Measurements from ENCODE around the gene PIGL. TPM values are rescaled to one million over a fixed set of nuclear protein-coding genes. Genes with fewer than 3 reads are reported as not detected.
"Not testable (repeated sequence)": the region's sequence is repeated elsewhere in the genome, so short reads cannot be mapped to it uniquely, and the experiment has no call there.

Gene PIGL
- total RNA-seq = 10 to 100 TPM; 14.3 to 59.9 (median 31.6) TPM

- H3K27ac ChIP-seq = peak within 1 kb of the TSS; percentile 92 to 95
- peak within 1 kb of the TSS; percentile 63 to 99 (median 88) for H3K4me3 ChIP-seq
- H3K4me1 ChIP-seq (replicated peaks in 1 of 2) = peaks cover 6 to 14% of the 10 kb centered on the region in 2 donors
- peak; percentile 45 to 67 (median 58) for ATAC-seq (replicated peaks in 6 of 8)
- in situ Hi-C loops (cut with MboI; ENCODE audit: low pct_unique_long_range_greater_than_20kb in 2 of 9, low sequenced_read_pairs in 9 of 9, unreplicated experiment in 9 of 9) = no loop called here
- 0 to 3% (median 0%) methylated on average over 1 to 17 of the region's 29 CpGs for WGBS, 10 experiments
Observed at GRCh38 chr17:16217002-16217635, at the start of gene PIGL. Gene PIGL (plus strand): TSS chr17:16217210. CDS start chr17:16217227, 17 bp downstream.

- peak in 1 of 8 experiments; percentile 41 for ATAC-seq (replicated peaks in 6 of 8)
- in situ Hi-C loops (cut with MboI; ENCODE audit: low pct_unique_long_range_greater_than_20kb in 2 of 9, low sequenced_read_pairs in 9 of 9, unreplicated experiment in 9 of 9) = no loop called here
- Histone ChIP-seq H3K27ac (no peak overlapping the region), H3K4me1 (replicated peaks in 1 of 2) (no peaks in the 10 kb centered on the region), H3K4me3 (no peak overlapping the region)
- WGBS, 10 experiments = 40 to 95% (median 93%) methylated on average over 2 to 7 of the region's 7 CpGs; no CpG with 5 or more reads in 2 of the 10 experiments
Observed at GRCh38 chr17:16171613-16172012, 45.4 kb upstream of the PIGL start.

GRCh38 chr17:16178836-16179235, 38.2 kb upstream of the PIGL start:
- no peak overlapping the region for H3K27ac ChIP-seq
- 68 to 100% (median 89%) methylated on average over 1 to 5 of the region's 5 CpGs for WGBS, 10 experiments
- no peaks in the 10 kb centered on the region for H3K4me1 ChIP-seq (replicated peaks in 1 of 2)
- no peak overlapping the region for H3K4me3 ChIP-seq
- in situ Hi-C loops (cut with MboI; ENCODE audit: low pct_unique_long_range_greater_than_20kb in 2 of 9, low sequenced_read_pairs in 9 of 9, unreplicated experiment in 9 of 9) = no loop called here
- ATAC-seq (replicated peaks in 6 of 8) = no peak

GRCh38 chr17:16181581-16181980, 35.4 kb upstream of the PIGL start:
- no peak overlapping the region for H3K27ac ChIP-seq
- in situ Hi-C loops (cut with MboI; ENCODE audit: low pct_unique_long_range_greater_than_20kb in 2 of 9, low sequenced_read_pairs in 9 of 9, unreplicated experiment in 9 of 9) = no loop called here
- no peak overlapping the region for H3K4me3 ChIP-seq
- no peak for ATAC-seq (replicated peaks in 6 of 8)
- H3K4me1 ChIP-seq (replicated peaks in 1 of 2) = no peaks in the 10 kb centered on the region
- WGBS, 10 experiments = 80 to 100% (median 100%) methylated on average over 1 of the region's 1 CpG; no CpG with 5 or more reads in 3 of the 10 experiments

- Histone ChIP-seq H3K4me3 (no peak overlapping the region), H3K27ac (no peak overlapping the region), H3K4me1 (replicated peaks in 1 of 2) (no peaks in the 10 kb centered on the region)
- WGBS, 10 experiments = 72 to 100% (median 93%) methylated on average over 1 to 5 of the region's 5 CpGs; no CpG with 5 or more reads in 1 of the 10 experiments
- in situ Hi-C loops (cut with MboI; ENCODE audit: low pct_unique_long_range_greater_than_20kb in 2 of 9, low sequenced_read_pairs in 9 of 9, unreplicated experiment in 9 of 9) = no loop called here
- ATAC-seq (replicated peaks in 6 of 8) = no peak
Observed at GRCh38 chr17:16187642-16188041, 29.4 kb upstream of the PIGL start.

- no peak for ATAC-seq (replicated peaks in 6 of 8)
- H3K4me1 ChIP-seq (replicated peaks in 1 of 2) = no peaks in the 10 kb centered on the region
- H3K4me3 ChIP-seq = no peak overlapping the region
- no peak overlapping the region for H3K27ac ChIP-seq
- in situ Hi-C loops (cut with MboI; ENCODE audit: low pct_unique_long_range_greater_than_20kb in 2 of 9, low sequenced_read_pairs in 9 of 9, unreplicated experiment in 9 of 9) = no loop called here
- 57 to 100% (median 88%) methylated on average over 1 to 3 of the region's 3 CpGs; no CpG with 5 or more reads in 1 of the 10 experiments for WGBS, 10 experiments
Observed at GRCh38 chr17:16189791-16190348, 27.1 kb upstream of the PIGL start.

GRCh38 chr17:16190703-16191360, 26.2 kb upstream of the PIGL start:
- ATAC-seq (replicated peaks in 6 of 8) = no peak
- no peaks in the 10 kb centered on the region for H3K4me1 ChIP-seq (replicated peaks in 1 of 2)
- in situ Hi-C loops (cut with MboI; ENCODE audit: low pct_unique_long_range_greater_than_20kb in 2 of 9, low sequenced_read_pairs in 9 of 9, unreplicated experiment in 9 of 9) = no loop called here
- no peak overlapping the region for H3K4me3 ChIP-seq
- H3K27ac ChIP-seq = no peak overlapping the region
- 70 to 100% (median 94%) methylated on average over 1 to 4 of the region's 4 CpGs; no CpG with 5 or more reads in 1 of the 10 experiments for WGBS, 10 experiments

GRCh38 chr17:16191604-16192003, 25.4 kb upstream of the PIGL start:
- in situ Hi-C loops (cut with MboI; ENCODE audit: low pct_unique_long_range_greater_than_20kb in 2 of 9, low sequenced_read_pairs in 9 of 9, unreplicated experiment in 9 of 9) = no loop called here
- H3K27ac ChIP-seq = no peak overlapping the region
- ATAC-seq (replicated peaks in 6 of 8) = no peak

GRCh38 chr17:16194307-16194835, 22.6 kb upstream of the PIGL start:
- ATAC-seq (replicated peaks in 6 of 8); H3K4me1 ChIP-seq (replicated peaks in 1 of 2); H3K4me3 ChIP-seq; H3K27ac ChIP-seq; in situ Hi-C loops (cut with MboI; ENCODE audit: low pct_unique_long_range_greater_than_20kb in 2 of 9, low sequenced_read_pairs in 9 of 9, unreplicated experiment in 9 of 9): not testable (repeated sequence)
- WGBS, 10 experiments = 30 to 100% (median 88%) methylated on average over 1 to 2 of the region's 2 CpGs; no CpG with 5 or more reads in 3 of the 10 experiments

More at GRCh38 chr17:16191604-16192003, 25.4 kb upstream of the PIGL start:
- Histone ChIP-seq H3K4me3 (no peak overlapping the region), H3K4me1 (replicated peaks in 1 of 2) (no peaks in the 10 kb centered on the region)
- WGBS, 10 experiments = 72 to 100% (median 90%) methylated on average over 2 to 3 of the region's 3 CpGs; no CpG with 5 or more reads in 1 of the 10 experiments

- no peak overlapping the region for H3K4me3 ChIP-seq
- in situ Hi-C loops (cut with MboI; ENCODE audit: low pct_unique_long_range_greater_than_20kb in 2 of 9, low sequenced_read_pairs in 9 of 9, unreplicated experiment in 9 of 9) = no loop called here
- peaks cover 0 to 6% of the 10 kb centered on the region in 2 donors for H3K4me1 ChIP-seq (replicated peaks in 1 of 2)
- no peak overlapping the region for H3K27ac ChIP-seq
- no peak for ATAC-seq (replicated peaks in 6 of 8)
- 86 to 100% (median 100%) methylated on average over 1 of the region's 1 CpG; no CpG with 5 or more reads in 7 of the 10 experiments for whole genome bisulfite sequencing, 10 experiments
Observed at GRCh38 chr17:16197276-16197675, 19.7 kb upstream of the PIGL start.

- Histone ChIP-seq H3K4me1 (replicated peaks in 1 of 2) (peaks cover 0 to 6% of the 10 kb centered on the region in 2 donors), H3K27ac (no peak overlapping the region), H3K4me3 (no peak overlapping the region)
- 54 to 100% (median 71%) methylated on average over 2 to 6 of the region's 6 CpGs; no CpG with 5 or more reads in 2 of the 10 experiments for WGBS, 10 experiments
- in situ Hi-C loops (cut with MboI; ENCODE audit: low pct_unique_long_range_greater_than_20kb in 2 of 9, low sequenced_read_pairs in 9 of 9, unreplicated experiment in 9 of 9) = no loop called here
- ATAC-seq (replicated peaks in 6 of 8) = no peak
Observed at GRCh38 chr17:16199093-16199492, 17.9 kb upstream of the PIGL start.

GRCh38 chr17:16201693-16202131, 15.3 kb upstream of the PIGL start:
- H3K27ac ChIP-seq; ATAC-seq (replicated peaks in 6 of 8); H3K4me1 ChIP-seq (replicated peaks in 1 of 2); H3K4me3 ChIP-seq; in situ Hi-C loops (cut with MboI; ENCODE audit: low pct_unique_long_range_greater_than_20kb in 2 of 9, low sequenced_read_pairs in 9 of 9, unreplicated experiment in 9 of 9): not testable (repeated sequence)
- 69 to 100% (median 94%) methylated on average over 2 to 8 of the region's 13 CpGs; no CpG with 5 or more reads in 4 of the 10 experiments for WGBS, 10 experiments
